WTC11 (cell line): ENCODE measurements around the gene IQGAP2.

ENCODE experiments used
- EMX1 ChIP-seq: fragments of 250-450 bp; sonication (Bioruptor Pico); IDR thresholded peaks from 2 replicates; pipeline ENCODE4 v1.8.0; 2021; ENCODE audit warnings: mild to moderate bottlenecking
- FOXP1 ChIP-seq: sonication (generic); formaldehyde crosslinking; IDR thresholded peaks from 2 replicates; pipeline ENCODE4 v1.8.0; 2022; ENCODE audit warnings: missing genetic modification reagents, mild to moderate bottlenecking, moderate library complexity, borderline replicate concordance
- TEAD4 ChIP-seq: sonication (generic); formaldehyde crosslinking; IDR thresholded peaks from 2 replicates; pipeline ENCODE4 v1.8.0; 2022; ENCODE audit warnings: mild to moderate bottlenecking, missing genetic modification reagents
- TF ChIP-seq, protein P1 (sequence below): sonication (generic); formaldehyde crosslinking; IDR thresholded peaks from 2 replicates; pipeline ENCODE4 v1.8.1; 2023; ENCODE audit warnings: mild to moderate bottlenecking, missing genetic modification reagents
- TF ChIP-seq, protein P2 (sequence below): sonication (generic); formaldehyde crosslinking; IDR thresholded peaks from 2 replicates; pipeline ENCODE4 v1.8.1; 2023; ENCODE audit warnings: mild to moderate bottlenecking, missing genetic modification reagents, moderate library complexity

DNA sequence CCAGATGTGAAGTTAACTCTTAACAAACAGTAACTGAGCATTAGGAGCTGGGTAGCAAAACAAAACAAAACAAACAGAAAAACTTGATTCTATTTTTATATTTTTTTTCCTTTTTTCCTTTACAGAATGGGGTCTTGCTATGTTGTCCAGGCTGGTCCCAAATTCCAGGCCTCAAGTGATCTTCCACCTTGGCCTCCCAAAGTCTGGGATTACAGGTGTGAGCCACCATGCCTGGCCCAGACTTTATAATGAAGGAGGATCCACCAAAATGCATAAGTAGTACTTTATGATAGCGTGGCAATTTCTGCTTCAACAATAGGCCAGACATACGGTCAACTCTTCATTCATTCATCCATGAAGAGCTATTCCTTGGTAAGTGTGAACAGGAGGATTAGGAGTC is 5.9 kb upstream of the IQGAP2 start:
- TF ChIP-seq, protein P1, sequence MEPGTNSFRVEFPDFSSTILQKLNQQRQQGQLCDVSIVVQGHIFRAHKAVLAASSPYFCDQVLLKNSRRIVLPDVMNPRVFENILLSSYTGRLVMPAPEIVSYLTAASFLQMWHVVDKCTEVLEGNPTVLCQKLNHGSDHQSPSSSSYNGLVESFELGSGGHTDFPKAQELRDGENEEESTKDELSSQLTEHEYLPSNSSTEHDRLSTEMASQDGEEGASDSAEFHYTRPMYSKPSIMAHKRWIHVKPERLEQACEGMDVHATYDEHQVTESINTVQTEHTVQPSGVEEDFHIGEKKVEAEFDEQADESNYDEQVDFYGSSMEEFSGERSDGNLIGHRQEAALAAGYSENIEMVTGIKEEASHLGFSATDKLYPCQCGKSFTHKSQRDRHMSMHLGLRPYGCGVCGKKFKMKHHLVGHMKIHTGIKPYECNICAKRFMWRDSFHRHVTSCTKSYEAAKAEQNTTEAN = no peak
- no peak for TF ChIP-seq TEAD4 (CRISPR knock-in tag)
- no peak for TF ChIP-seq FOXP1 (CRISPR knock-in tag)
- TF ChIP-seq, protein P2, sequence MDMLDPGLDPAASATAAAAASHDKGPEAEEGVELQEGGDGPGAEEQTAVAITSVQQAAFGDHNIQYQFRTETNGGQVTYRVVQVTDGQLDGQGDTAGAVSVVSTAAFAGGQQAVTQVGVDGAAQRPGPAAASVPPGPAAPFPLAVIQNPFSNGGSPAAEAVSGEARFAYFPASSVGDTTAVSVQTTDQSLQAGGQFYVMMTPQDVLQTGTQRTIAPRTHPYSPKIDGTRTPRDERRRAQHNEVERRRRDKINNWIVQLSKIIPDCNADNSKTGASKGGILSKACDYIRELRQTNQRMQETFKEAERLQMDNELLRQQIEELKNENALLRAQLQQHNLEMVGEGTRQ (CRISPR knock-in tag) = no peak
- no peak for TF ChIP-seq EMX1
